Measurements from ENCODE around the gene CNR1. TPM values are rescaled to one million over a fixed set of nuclear protein-coding genes. Genes with fewer than 3 reads are reported as not detected.

CNR1 gene
- total RNA-seq, 1 donor from 2014 or later: not detected

- DNase-seq (ENCODE audit: low read depth, low spot score): no peak
Observed at GRCh38 chr6:88143421-88144157, 22.6 kb downstream of the CNR1 start.

- no peak for DNase-seq (ENCODE audit: low read depth, low spot score)
Observed at GRCh38 chr6:88142297-88142668, 23.9 kb downstream of the CNR1 start.

GRCh38 chr6:88141561-88142296 is 24.4 kb downstream of the CNR1 start:
- no peak for DNase-seq (ENCODE audit: low read depth, low spot score)

- no peak for DNase-seq (ENCODE audit: low read depth, low spot score)
Observed at GRCh38 chr6:88137915-88138314, 28.2 kb downstream of the CNR1 start.

- no peak for DNase-seq (ENCODE audit: low read depth, low spot score)
Observed at GRCh38 chr6:88135578-88136114, 30.5 kb downstream of the CNR1 start.

- no peak for DNase-seq (ENCODE audit: low read depth, low spot score)
Observed at GRCh38 chr6:88134575-88134974, 31.6 kb downstream of the CNR1 start.

- DNase-seq (ENCODE audit: low read depth, low spot score): no peak
Observed at GRCh38 chr6:88133718-88134117, 32.4 kb downstream of the CNR1 start.

GRCh38 chr6:88124925-88125557 is 41.1 kb downstream of the CNR1 start:
- DNase-seq (ENCODE audit: low read depth, low spot score): no peak

GRCh38 chr6:88120635-88121034 is 45.5 kb downstream of the CNR1 start:
- DNase-seq (ENCODE audit: low read depth, low spot score): no peak

GRCh38 chr6:88119769-88120168 is 46.4 kb downstream of the CNR1 start:
- no peak for DNase-seq (ENCODE audit: low read depth, low spot score)

- DNase-seq (ENCODE audit: low read depth, low spot score): no peak
Observed at GRCh38 chr6:88116276-88116675, 49.9 kb downstream of the CNR1 start.

- DNase-seq (ENCODE audit: low read depth, low spot score): no peak
Observed at GRCh38 chr6:88115307-88115706, 50.8 kb downstream of the CNR1 start.

- DNase-seq (ENCODE audit: low read depth, low spot score): no peak
Observed at GRCh38 chr6:88114838-88115237, 51.3 kb downstream of the CNR1 start.

GRCh38 chr6:88111991-88112390 is 54.2 kb downstream of the CNR1 start:
- no peak for DNase-seq (ENCODE audit: low read depth, low spot score)

- DNase-seq (ENCODE audit: low read depth, low spot score): no peak
Observed at GRCh38 chr6:88107241-88107640, 58.9 kb downstream of the CNR1 start.

- no peak for DNase-seq (ENCODE audit: low read depth, low spot score)
Observed at GRCh38 chr6:88105741-88106340, 60.3 kb downstream of the CNR1 start.

Other genes starting within 250 kb of the CNR1 start
- not detected in 2 replicates for gene SPACA1, start 118.5 kb downstream of the CNR1 start, total RNA-seq

Data from pulmonary artery endothelial cell (primary cell).